HG03457 (cell line): ENCODE data around the gene ATRNL1.

Experiments used
- ATAC-seq: cut with Tn5 transposase; IDR thresholded peaks from one replicate; pipeline ENCODE4 v1.9.1; 2021; ENCODE audit warnings: moderate number of reproducible peaks; ENCODE audit not compliant: unreplicated experiment

The ATRNL1 gene

DNA sequence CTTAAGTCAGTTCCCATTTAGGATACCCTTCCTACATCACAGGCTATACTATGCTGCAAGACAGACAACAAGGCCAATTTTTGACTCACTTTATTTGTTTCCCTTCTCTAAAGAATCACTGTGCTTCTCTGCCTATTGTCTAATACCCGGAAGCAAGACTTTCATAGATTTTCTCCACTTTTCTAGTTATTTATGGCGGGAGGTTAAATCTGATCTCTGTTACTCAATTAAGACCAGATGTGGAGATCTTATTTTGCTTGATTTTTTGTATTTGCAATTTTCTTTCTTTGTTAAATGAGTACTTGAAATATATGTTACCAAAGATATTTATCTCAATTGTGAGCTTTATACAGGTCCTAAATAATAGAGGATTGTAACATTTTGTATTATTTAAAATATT is 511.5 kb downstream of the ATRNL1 start:
- no peak for ATAC-seq

DNA sequence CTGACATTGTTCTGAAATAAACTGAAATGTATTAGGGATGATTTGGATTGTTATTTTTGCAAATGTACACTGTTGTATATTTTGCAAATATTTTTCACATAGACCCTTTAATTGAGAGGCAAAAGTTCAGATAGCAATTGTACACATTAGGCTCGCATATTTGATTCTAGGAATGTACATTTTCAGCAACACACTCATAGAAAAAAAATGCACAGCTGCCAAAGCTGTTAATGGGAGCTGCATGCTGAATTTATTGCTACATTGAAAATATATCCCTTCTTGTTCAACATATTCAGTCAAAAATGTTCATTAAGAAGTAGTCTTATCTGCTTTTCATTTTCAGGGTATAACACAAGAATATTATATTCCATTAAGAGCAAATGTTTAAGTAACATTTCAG is 512.9 kb downstream of the ATRNL1 start:
- no peak for ATAC-seq

DNA sequence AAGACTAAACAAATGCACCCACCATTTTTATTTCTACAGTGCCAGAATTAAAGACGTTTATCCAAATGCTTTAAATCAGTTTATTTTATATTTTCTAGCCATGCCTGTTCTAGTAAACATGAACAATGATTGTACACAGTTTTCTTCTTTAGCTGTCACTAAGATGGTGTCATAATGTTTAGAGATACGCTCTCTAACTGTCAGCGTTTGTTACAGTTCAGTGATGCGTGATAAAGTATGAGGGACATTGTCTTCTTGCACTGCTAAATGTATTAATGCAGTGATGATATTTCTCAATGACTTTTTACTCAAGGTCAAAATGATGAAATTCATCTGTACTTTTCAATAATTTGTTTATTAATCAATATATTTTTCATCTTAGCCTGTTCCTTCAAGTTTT is 513.6 kb downstream of the ATRNL1 start:
- ATAC-seq, result no peak

DNA sequence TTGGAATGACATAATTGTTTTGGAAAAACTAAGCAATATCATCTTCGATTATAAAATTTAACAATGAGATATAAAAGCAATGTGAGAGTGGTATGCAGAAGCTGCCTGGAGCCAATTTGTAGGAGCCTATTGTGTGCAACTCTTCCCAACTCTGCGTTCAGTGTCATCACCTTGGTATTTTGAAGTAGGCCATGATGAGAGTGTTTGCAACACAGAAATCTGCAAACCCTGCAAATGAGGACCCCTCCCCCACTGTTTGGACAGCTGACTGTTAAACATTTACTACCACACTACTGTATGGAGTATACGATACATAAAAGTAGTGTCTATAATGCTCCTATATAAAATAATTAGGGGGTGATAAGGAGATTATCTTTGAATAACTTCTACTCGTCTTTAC is 531.3 kb downstream of the ATRNL1 start:
- ATAC-seq, result no peak

DNA sequence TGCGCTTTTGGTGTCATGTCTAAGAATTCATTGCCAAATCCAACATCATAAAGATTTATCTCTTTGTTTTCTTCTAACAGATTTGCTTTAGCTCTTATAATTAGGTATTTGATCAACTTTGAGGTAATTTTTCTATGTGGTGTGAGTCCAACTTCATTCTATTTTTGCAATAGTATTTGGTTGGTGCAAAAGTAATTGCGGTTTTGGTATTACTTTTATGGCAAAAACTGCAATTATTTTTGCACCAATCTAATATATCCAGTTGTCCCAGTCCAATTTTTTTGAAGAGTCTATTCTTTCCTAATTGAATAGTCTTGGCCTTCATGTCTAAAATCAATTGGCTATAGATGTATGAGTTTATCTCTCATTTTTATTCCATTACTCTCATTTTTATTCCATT is 535.5 kb downstream of the ATRNL1 start:
- no peak for ATAC-seq

DNA sequence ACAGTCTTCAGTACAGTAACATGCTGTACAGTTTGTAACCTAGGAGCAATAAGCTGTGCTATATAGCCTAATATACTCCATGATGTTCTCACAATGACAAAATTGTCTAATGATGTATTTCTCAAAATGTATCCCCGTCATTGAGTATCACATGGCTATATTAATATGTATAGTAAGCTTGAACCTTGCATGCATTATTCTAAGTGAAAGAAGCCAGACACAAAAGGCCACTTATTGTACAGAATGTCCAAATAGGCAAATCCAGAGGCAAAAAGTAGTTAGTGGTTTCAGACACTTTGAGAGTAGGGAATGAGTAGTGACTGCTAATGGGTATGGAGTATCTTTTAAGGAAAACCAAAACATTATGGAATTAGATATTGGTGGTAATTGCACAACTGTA is 545.1 kb downstream of the ATRNL1 start:
- no peak for ATAC-seq

DNA sequence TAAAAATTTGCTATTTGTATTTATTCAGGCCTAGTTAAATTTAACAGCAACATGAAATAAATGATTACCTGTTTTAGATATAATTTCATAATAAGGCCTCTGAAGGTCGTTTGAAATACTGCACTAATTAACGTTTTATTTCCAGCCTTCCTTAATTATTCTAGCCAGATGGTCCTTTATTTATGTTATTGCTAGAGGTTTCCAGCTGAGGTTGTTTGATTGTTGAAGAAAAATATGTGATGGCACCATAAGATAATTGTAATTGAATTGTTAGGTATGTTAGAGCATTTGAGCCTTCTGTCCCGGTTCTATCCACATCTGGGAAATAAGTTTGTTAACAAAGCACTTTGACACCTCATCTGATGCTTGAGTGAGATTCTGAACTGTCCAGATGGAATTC is 556.1 kb downstream of the ATRNL1 start:
- ATAC-seq, result no peak

DNA sequence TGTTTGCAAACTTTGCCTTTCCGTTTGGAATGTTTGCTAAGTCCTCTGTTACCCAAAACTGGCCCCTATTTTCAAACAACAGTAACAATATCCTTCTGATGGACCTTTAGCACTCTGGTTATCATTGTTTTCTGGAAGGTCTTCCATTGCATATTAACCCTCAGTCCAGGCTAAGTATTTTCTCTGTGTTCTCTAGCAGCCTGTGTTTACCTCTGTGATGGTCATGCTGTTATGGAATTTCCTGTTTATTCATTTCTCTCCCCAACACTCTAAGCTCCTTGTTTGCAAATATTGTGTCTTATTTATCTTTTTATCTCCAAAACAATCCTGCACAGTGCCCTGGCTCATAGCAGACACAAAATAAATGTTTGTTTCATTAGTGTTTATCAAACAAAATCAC is 560.3 kb downstream of the ATRNL1 start:
- ATAC-seq, result no peak

DNA sequence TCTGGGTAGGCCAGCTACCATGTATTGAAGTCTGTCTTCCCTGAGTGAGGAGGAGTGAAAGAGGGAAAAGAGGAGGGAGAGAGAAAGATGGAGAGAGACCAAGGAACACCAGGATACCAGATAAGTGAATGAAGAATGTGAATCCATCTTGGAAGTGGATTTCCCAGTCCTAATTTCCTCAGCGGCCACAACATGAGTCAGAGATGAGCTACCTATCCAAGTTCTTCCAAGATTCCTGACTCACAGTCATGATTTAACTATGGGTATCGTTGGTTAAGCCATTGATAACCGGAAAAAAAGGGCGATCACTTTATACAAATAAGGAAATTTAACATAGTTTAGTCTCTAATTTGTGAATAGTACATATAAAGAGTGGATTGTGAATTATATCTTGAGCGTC is 561.8 kb downstream of the ATRNL1 start:
- ATAC-seq, result no peak

DNA sequence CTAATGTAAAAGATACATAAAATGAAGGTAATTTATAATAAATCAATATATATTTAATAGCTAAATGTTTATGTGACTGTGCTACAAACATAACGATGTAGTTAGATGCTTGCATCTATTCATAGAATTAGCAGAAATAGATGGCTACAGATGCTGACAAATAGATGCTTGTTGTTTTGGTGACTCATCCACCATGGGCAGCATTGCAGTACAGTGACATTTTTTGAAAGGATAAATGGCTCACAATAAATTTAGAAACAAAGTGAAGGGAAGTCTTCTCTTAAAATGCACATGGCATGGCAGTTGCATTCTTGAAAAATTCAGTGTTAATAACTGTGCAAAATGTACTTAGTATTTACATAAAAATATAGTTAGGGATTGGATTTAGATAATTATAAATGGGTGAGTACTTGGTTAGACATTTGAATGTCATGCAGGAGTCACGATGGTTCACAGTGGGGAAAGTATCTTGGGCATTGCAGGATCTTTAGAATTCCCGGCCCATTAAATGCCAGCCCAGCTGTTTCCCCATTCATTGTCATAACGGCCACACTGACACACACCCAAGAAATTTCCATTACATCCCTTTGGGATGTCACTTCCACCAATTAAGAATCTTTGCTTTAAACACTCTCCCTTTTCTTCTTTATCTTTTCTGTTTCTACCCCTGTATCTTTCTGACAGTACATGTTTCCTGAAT is 564.1 kb downstream of the ATRNL1 start:
- ATAC-seq, result no peak

DNA sequence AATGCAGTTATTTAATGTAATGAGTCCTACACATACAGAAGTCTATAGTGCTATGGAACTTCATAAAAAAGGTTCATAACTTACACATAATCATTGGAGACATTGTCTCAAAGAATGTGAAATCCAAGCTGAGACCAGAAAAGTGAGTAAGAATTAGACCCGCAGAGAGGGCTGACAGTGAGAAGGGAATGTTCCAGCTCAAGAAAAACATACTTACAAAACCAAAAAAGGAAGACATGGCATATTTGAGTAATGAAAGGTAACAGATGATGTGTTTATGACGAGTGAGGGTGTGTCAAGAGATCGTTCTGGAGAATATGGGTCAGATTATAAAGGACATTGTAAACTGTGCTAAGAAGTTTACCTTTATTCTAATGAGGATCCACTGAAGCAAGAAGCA is 566.5 kb downstream of the ATRNL1 start:
- no peak for ATAC-seq

DNA sequence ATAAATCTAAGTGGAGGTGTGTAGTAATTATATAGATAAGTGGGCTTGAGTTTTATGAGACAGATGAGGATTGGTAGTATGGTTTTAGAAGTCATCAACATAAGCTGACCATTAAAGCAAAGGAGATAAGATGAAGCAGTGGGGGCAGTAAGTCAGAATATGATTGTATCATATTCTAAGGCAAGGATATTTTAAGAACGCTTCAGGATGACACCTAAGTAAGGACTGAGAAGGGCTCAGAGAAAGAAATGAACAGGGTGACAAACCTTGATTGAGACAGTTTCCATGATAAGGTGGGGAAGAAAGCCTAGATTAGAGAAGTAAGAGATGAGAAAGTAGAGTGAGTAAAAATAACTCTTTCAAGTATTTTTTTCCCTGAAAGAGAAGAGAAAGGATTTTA is 567.2 kb downstream of the ATRNL1 start:
- no peak for ATAC-seq

DNA sequence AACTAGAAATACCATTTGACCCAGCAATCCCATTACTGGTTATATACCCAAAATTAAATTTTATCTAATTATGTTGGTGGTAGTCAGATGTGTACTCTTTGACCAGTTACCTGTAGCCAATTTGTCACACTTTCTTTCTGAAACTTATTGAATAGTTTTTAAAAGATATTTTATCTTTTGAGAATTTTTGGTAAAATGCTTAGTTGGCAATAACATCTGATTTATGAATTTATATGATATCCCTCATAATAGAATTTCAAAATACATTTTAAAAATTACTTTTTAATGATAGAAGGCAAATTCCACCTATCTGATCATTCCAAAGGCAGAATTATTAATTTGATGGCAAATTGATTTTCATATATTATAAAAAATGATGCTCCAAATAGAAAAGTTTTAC is 569.3 kb downstream of the ATRNL1 start:
- ATAC-seq, result no peak

DNA sequence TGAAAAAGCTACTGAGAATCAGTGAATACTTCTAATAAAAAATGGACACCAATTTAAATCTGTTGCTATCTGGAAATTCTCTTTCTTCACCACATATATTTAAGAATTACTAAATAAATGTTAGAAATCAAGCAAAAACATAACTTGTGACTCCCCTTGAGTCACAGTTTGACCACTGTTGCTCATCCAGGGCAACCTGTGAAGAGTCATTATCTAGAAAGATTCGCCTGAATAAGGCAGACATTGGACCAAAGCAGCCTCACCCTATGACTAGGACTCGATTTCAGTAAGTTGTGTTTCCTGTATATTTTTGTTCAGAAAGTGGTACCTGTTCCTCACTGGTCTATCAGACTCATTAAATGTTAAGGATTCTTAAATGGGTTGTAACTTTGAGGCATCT is 572.4 kb downstream of the ATRNL1 start:
- ATAC-seq, result no peak

DNA sequence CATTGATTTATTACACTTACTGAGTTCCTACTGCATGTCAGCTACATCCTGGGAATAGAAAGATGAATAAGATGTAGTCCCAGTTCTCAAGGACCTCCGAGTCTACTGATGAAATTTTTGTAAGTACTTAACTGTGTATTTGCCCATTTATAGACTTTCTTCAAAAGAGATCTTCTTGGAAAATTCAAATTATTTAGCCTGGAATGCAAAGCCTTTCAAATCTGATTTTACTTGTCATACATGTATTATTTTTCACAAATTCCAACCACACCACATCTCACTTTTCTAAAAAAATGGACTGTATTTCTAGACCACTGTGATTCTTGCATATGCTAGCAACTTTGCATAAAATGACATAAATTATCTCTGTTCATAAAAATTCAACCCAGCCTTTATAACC is 581.3 kb downstream of the ATRNL1 start:
- ATAC-seq, result no peak

DNA sequence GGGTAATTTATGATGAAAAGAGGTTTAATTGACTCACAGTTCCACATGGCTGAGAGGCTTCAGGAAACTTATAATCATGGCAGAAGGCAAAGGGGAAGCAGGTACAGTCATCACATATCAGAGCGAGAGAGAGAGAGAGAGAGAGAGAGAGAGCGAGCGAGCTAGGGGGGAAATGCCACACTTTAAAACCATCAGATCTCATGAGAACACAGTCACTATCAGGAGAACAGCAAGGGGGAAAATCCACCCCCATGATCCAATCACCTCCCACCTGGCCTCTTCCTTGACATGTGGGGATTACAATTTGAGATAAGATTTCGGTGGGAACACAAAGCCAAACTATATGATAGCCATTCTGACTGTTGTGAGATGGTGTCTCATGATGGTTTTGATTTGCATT is 603.6 kb downstream of the ATRNL1 start:
- ATAC-seq, result no peak

DNA sequence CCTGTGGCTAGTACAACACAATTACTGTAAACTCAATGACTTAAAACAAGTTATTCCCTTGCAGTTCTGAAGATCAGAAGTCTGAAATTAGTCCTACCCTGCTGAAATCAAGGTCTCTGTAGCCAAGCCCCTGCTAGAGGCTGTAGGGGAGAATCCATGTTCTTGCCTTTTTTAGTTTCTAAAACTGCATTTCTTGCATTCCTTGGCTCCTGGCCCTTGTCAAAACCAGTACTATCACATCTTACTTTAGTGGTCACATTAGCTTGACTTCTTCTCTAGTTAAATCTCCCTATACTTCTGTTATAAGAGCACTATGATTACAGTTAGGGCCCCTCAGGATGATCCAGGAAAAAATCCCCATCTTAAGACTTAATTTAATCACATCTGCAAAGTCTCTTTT is 612.9 kb downstream of the ATRNL1 start:
- no peak for ATAC-seq

DNA sequence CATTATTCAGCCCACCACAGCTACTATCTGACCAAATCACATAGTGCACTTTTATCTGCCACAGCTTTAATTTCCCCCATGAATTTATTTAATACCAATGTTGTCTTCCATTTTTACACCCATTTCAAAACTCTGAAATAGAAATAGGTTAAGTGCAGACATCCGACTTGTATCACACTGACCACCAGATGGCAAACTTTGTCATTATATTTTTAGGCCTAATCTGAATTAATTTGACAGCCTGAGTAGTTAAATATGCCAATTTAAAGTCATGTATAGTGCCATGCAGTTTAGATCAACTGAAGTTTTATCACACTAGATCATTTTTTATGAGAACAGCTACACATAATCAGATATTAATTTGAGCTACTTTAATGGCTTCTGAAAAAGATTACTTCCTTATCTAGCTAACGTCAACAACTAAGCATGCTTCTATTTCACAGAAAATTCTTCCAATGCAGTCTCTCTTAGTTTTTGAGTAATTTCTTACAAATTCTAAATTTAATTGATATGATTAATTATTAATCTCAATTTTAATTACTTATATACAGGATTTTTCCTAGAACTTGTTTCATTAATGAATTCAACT is 613.4 kb downstream of the ATRNL1 start:
- ATAC-seq, result no peak

DNA sequence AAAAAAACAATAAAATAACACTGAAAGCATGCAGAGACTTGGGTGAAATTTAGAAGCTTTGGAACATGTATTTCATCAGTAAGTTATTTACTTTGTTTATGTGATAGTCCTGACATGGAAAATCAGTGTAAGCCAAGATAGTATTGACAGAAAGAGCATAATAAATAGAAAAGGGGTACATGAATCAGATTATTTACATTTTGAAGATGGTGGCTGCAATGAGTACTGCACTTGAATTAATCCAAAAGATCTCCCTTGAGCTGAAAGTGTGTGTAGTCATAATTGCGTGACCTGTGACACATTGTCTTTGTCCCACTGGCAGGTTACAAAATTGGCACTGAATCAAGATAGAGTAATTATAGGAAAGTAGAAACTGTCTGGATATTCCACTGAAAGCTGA is 617.0 kb downstream of the ATRNL1 start:
- no peak for ATAC-seq

DNA sequence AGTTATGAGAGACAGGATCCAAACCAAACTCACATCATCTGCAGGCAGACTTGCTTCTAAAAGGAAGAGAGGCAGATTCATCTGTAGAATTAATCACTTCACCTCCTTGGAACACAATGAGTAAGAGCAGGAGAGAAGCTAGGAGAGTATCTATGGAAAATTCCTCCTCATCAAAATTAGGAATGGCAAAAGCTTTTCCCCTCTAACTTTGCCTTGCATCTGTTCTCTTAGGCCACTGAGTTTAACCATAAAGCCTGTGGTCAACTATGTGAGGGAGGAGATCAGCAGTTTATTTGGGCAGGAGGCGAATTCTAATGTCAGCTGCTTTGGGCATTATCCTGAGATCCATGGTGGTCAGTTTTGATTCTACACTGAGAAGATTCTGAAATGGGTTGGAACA is 618.1 kb downstream of the ATRNL1 start:
- no peak for ATAC-seq

DNA sequence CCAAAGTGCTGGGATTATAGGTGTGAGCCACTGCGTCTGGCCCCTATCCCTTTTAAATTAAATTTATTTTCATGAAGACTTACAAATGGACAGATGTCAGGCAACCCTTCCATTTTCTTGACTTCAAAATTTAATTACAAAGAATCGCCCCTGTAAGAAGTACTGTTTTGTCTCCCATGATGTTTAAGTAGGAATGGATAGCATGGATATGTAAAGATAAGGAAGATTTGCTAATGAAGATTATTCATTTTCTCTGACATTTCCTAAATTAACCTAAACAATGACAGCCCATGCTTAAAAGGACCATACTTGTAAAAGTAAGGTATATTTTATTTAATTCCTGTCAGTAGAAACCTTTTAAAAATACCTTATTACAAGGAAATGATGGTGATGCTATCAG is 627.0 kb downstream of the ATRNL1 start:
- no peak for ATAC-seq

DNA sequence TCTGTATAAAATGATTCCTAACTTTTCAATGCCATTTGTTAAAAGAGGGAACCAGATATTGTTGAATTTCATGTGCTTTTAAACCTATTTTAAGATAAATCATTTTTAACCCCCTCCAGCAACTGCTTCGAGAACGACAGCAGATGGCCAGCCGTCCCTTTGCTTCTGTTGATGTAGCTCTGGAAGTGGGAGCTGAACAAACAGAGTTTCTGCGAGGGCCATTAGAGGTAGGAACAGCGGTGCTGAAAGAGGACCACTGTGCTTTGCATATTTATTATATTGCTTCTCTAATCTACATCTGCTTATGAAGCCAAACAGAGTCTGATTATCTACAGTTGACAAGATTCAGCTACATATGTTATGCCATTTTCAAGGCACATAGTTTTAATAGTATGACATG is 634.0 kb downstream of the ATRNL1 start:
- no peak for ATAC-seq

DNA sequence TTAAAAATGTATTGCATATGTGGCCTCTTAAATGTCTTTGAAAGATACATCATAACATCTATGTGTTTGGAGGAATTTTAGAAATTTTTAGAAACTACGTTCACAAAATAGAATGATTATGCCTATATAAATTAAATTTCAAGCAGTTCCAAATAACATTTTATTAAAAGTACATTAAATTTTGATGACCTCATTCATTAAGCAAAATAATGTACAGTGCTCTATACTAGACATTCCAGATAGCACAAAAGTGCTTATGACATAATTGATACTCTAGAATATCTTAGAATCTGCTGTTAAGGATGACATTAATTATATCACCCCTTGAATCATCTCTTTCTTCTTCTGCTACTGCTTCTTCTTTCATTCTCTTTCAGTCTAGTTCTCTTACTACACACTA is 650.9 kb downstream of the ATRNL1 start:
- ATAC-seq, result no peak
